HepG2 (cell line): ENCODE data around the gene C19orf33. TPM values are rescaled to one million over a fixed set of nuclear protein-coding genes. Genes with fewer than 3 reads are reported as not detected.
A peak's percentile ranks its signal among the peaks of the same experiment; 100 is the strongest.

Experiments used
- DDIT3 ChIP-seq: sonication (generic); formaldehyde crosslinking; IDR thresholded peaks from 2 replicates; pipeline ENCODE4 v1.4.0; 2020; ENCODE audit warnings: mild to moderate bottlenecking, missing genetic modification reagents
- GTF3A ChIP-seq: sonication (generic); formaldehyde crosslinking; conservative IDR thresholded peaks from 2 replicates; pipeline ENCODE4 v1.4.0; 2020; ENCODE audit warnings: mild to moderate bottlenecking, missing genetic modification reagents
- HNF4A ChIP-seq: sonication (generic); formaldehyde crosslinking; IDR thresholded peaks from 2 replicates; pipeline ENCODE4 v1.4.0; 2020; ENCODE audit warnings: missing genetic modification reagents
- RXRB ChIP-seq: IDR thresholded peaks from 2 replicates; pipeline ENCODE4 v1.6.1; 2016; ENCODE audit warnings: borderline replicate concordance, missing genetic modification reagents, missing compliant biosample characterization
- SETDB1 ChIP-seq: sonication (generic); formaldehyde crosslinking; IDR thresholded peaks from 2 replicates; pipeline ENCODE4 v1.5.1; 2020; ENCODE audit warnings: missing genetic modification reagents, mild to moderate bottlenecking, borderline replicate concordance
- STAT6 ChIP-seq: sonication (generic); formaldehyde crosslinking; IDR thresholded peaks from 2 replicates; pipeline ENCODE4 v1.4.0; 2020; ENCODE audit warnings: missing genetic modification reagents, mild to moderate bottlenecking, borderline replicate concordance
- TFE3 ChIP-seq: IDR thresholded peaks from 2 replicates; pipeline ENCODE4 v1.6.1; 2016
- ZFP36L1 ChIP-seq: sonication (generic); formaldehyde crosslinking; IDR thresholded peaks from 2 replicates; pipeline ENCODE4 v1.8.0; 2022; ENCODE audit warnings: mild to moderate bottlenecking, missing genetic modification reagents, moderate library complexity
- ZHX2 ChIP-seq, 2 experiments: sonication (generic) in 1 of 2; formaldehyde crosslinking in 1 of 2; IDR thresholded peaks; 2 replicates each; pipeline versions ENCODE4 v1.6.1 to v1.9.0; 2014 to 2022; ENCODE audit warnings: antibody characterized with exemption in 1 of 2, borderline replicate concordance in 1 of 2, inconsistent platforms in 1 of 2, low read depth in 1 of 2, missing genetic modification reagents in 1 of 2
- ZNF572 ChIP-seq: sonication (generic); formaldehyde crosslinking; IDR thresholded peaks from 2 replicates; pipeline ENCODE4 v1.5.1; 2020; ENCODE audit warnings: mild to moderate bottlenecking, missing genetic modification reagents
- ZNF619 ChIP-seq: sonication (generic); formaldehyde crosslinking; IDR thresholded peaks from 2 replicates; pipeline ENCODE4 v1.4.0; 2020; ENCODE audit warnings: mild to moderate bottlenecking, missing genetic modification reagents
- ZNF687 ChIP-seq: sonication (generic); formaldehyde crosslinking; IDR thresholded peaks from 2 replicates; pipeline ENCODE4 v1.5.1; 2020; ENCODE audit warnings: mild to moderate bottlenecking, missing genetic modification reagents, moderate library complexity
- polyA plus RNA-seq, 8 experiments: library from polyadenylated mRNA; depleted of rRNA in 3 of 8; stranded (reverse) in 7 of 8; unstranded in 1 of 8; fragments of >200 nt; fragmentation: Illumina TruSeq in 4 of 8; extraction: Trizol in 4 of 8; gene quantifications; 2 replicates each; pipeline versions ENCODE4 v1.2.1 to v1.2.3, GENCODE V29; 2011 to 2016; ENCODE audit warnings: low read depth in 4 of 8, missing spikeins in 1 of 8, mixed read lengths in 1 of 8; ENCODE audit not compliant: insufficient read depth in 1 of 8
- total RNA-seq, 5 experiments: library from RNA; depleted of rRNA; stranded (reverse); fragments of >200 nt; fragmentation: Illumina TruSeq; extraction: Trizol; gene quantifications; 2 replicates each; pipeline ENCODE4 v1.2.3, GENCODE V29; 2016; ENCODE audit warnings: low read depth in 1 of 5

The C19orf33 gene
- total and polyA plus RNA-seq, 2 of the 13 experiments (the other 11 are each of a cell fraction or from before 2014, with no cell fraction given), result 2.5 to 3.3 TPM

GRCh38 chr19:38315657-38316476 is 11.8 kb downstream of the C19orf33 start, which contains the start of gene YIF1B (continued):
- TF ChIP-seq ZHX2 (IDR thresholded peaks at IDR 0.05; ENCODE audit: low read depth) (no peak), ZHX2 (CRISPR knock-in tag; IDR thresholded peaks at IDR 0.05; ENCODE audit: borderline replicate concordance) (no peak), SETDB1 (CRISPR knock-in tag) (no peak), STAT6 (no peak), ZNF687 (CRISPR knock-in tag) (peak; percentile 77), ZFP36L1 (CRISPR knock-in tag) (no peak), RXRB (CRISPR knock-in tag) (no peak; the same call in 1 of the 2 replicates), ZNF619 (CRISPR knock-in tag) (no peak), GTF3A (CRISPR knock-in tag) (no peak), ZNF572 (CRISPR knock-in tag) (no peak), HNF4A (no peak), TFE3 (CRISPR knock-in tag) (no peak), DDIT3 (CRISPR knock-in tag) (no peak)
